Activated naive CD4-positive, alpha-beta T cell treated with anti-CD3 and anti-CD28 coated beads, Interleukin-2, amount 50 U/mL, for 16 hours (primary cell): ENCODE measurements around the gene ACSL1.

ENCODE experiments used
- DNase-seq: peaks from one replicate; pipeline ENCODE4 v3.0.0-alpha.2; 2020

Gene ACSL1

DNA sequence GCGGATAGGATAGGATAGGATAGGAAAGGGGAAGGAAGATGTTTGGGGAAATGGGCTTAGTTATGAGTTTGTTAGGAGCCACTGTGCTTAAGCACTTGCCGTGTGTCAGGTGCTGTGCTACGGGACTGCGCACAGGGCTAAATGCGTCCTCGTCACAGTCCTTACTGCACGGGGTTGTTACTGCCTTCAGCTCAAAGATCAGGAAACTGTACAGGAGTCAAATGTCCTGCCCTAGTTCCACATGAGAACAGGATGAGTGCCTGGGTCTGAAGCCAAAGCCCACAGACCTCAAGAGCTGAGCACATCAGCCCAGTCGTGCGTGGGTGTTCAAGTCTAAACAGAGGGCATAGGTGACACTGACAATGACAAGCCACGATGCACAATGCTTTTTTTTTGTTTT, 15.0 kb downstream of the ACSL1 start:
- no peak for DNase-seq

DNA sequence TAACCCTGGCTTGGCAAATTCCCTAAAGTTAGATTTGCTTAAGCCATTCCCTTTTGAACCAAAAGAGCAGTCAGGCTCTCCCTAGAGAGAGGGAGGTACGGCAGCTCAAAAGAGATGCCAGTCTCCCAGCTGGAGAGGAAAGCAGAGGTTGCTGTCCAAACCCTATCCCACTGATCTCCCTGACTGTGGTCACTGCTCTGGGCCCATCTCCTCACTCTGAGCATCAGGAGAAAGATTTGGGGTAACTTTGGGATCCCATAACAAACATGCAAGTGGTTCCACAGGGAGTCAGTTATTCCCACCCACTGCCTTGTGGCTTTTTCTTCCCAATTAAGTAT, 17.1 kb downstream of the ACSL1 start:
- DNase-seq = no peak

GRCh38 chr4:184807797-184808712, 17.7 kb downstream of the ACSL1 start:
- DNase-seq = no peak

DNA sequence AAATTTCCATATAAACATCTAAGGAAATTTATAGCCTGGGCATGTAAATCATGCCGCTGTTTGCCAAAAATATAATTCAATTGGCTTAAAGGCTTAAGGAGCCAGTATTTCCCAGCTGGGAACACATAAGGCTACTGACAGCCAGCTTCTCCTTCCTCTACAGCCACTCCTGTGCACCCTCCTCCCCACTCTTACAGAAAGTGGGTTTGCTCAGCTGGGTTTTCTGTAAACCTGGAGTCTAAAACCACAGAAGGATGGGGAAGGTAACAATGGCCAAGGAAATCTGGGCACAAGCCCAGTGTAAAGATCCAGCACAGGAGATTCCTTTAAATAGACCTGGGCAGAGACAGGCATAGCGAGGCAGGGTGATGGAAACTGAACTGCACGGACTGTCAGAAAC, 18.5 kb downstream of the ACSL1 start:
- DNase-seq = no peak

GRCh38 chr4:184806711-184807110, 19.1 kb downstream of the ACSL1 start:
- no peak for DNase-seq

- no peak for DNase-seq
Measured at GRCh38 chr4:184806229-184806550, 19.6 kb downstream of the ACSL1 start.

DNA sequence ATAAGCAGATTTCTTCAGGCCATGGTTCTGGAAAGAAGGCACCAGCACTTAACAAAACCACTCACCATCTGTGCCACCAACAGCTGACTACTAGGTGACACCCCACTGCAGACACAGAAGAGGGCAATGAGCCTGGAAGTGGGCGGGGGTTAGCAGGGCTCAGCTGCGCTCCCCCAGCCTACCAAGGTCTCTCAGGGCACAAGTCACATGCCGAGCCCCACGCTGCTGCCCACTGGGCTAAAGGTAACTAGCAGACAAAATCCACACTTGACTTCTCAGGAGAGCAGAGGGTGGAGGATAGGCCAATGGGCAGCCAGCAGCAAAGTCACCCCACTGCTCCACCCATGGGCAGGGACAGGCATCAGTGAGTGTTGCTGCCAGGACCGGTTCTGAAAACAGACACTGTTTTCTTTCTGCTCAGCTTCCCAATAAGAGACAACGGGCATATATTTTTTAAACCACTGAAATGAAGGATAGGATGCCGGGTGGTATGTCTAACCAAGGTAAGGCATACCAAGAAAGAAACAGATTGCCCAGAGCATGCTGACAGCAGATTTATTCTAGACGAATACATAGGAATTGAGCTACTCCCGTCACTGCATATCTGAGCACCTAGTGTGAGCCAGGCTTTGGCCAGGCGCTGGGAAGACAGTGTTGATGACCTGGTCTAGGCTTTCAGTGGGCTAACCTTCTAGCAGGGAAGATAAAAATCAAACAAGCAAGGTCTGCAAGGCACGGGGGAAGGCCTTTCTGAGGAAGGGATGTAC, 20.1 kb downstream of the ACSL1 start:
- DNase-seq = no peak

DNA sequence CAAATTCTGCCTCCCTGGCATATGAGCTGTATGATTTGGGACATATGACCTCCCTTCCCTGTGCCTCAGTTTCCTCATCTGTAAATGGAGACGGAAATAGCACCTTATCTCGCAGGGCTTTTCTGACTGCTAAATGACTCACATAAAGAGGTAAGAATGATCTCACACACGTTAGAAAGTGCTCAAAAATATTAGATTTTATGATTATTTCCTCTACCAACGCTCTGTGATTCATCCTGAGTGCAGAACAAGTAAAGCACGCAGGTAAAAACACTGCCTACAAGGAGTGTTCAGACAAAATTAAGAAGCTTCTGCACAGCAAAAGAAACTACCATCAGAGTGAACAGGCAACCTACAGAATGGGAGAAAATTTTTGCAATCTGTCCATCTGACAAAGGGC, 21.1 kb downstream of the ACSL1 start:
- no peak for DNase-seq

DNA sequence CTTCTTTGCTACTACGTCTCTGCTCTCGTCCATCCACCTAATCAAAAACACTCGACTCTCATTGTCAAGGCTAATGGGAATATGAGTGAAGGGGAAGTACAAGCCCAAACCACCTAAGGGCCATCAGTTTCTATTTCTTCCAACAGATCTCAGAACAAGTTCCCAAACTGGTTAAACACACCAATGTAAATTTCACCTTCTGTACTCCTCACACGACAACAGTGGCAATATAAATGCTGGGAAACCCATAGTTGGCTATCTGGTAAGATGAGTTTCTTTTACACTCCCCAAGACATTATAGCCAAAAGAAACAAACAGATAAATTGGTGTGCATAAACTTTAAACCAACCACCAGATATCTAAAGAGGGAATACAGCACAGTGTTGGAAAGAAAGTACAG, 21.9 kb downstream of the ACSL1 start:
- no peak for DNase-seq

DNA sequence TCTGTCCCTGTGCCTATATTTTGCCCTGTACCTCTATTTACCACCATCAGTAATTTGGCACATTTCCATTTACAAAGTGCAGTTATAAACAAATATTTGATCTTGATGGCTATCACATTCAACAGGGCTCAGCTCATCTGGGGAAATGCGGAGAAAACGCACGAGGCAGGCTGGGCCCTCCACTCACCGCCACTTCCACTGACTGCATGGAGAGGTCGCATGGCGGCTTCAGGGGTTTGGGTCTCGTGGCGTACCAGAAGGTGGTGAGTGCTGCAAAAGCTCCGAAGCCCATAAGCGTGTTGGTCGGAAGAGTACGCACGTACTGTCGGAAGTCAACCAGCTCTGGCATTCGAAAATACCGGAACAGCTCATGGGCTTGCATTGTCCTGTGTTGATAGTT, 22.6 kb downstream of the ACSL1 start:
- DNase-seq = no peak

- DNase-seq = no peak
Measured at GRCh38 chr4:184802697-184803015, 23.1 kb downstream of the ACSL1 start.

- no peak for DNase-seq
Measured at GRCh38 chr4:184801781-184802696, 23.7 kb downstream of the ACSL1 start.

- no peak for DNase-seq
Measured at GRCh38 chr4:184798504-184798903, 27.3 kb downstream of the ACSL1 start.

DNA sequence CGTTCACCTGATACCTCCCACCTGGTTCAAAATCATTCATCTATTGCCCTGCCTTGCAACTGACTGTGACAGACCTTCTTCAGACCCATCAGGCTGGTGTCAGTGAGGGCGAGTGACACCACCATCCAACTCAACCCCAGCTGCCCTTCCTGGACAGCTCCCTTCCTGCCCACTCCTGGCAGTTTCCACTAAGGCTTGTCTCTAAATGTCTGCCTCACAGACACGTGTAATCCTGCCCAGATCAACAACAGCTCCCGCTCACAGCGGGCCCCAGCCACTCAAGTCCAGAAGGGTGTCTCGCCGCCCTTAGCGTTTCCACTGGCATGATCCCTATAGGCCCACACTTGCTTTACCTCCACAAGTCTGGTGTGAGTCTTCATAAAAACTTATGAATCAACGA, 28.9 kb downstream of the ACSL1 start:
- DNase-seq = no peak

GRCh38 chr4:184795214-184795844, 30.4 kb downstream of the ACSL1 start:
- DNase-seq = no peak

DNA sequence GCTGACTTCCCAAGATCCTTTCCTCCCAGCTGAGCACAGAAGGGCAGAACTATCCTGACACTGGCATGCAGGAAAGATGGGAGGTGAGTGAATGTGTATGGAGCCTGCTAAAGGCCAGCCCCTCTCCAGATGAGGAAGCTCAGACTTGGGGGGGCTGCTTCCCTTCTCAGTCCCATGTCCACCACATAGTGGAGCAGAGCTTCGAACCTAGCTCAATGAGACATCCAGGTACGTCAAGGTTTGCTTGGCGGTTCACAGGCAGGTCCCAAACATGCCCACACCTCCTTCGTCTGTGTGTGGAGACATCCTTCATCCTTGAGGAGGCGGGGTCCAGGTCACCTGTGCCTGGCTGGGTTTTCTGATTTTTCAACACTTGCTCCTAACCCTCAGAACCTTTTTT, 31.3 kb downstream of the ACSL1 start:
- DNase-seq = no peak

DNA sequence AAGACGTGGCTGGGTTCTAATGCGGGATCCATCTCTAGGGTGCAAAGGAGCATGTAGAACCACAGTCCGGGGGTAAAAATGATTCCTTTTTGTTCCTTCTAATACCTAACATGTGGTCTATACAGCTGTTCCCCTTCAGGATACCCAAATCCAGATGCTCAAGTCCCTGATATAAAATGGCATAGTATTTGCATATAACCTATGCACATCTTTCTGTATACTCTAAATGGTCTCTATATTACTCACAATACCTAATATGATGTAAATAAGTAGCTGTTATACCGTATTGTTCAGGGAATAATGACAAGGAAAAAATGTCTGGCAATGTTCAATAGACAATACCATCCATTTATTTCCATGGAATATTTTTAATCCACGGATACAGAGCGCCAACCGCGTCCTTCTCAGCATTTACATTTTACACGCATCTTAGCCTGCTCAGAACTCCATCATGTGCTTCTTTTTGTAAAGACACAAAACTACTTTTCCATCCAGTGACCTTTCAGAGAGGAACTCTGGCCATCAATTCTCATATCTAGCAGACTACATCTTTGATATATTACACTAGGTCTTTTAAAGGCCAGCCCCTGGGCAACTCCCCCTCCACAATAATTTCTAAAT, 31.9 kb downstream of the ACSL1 start:
- DNase-seq = no peak

DNA sequence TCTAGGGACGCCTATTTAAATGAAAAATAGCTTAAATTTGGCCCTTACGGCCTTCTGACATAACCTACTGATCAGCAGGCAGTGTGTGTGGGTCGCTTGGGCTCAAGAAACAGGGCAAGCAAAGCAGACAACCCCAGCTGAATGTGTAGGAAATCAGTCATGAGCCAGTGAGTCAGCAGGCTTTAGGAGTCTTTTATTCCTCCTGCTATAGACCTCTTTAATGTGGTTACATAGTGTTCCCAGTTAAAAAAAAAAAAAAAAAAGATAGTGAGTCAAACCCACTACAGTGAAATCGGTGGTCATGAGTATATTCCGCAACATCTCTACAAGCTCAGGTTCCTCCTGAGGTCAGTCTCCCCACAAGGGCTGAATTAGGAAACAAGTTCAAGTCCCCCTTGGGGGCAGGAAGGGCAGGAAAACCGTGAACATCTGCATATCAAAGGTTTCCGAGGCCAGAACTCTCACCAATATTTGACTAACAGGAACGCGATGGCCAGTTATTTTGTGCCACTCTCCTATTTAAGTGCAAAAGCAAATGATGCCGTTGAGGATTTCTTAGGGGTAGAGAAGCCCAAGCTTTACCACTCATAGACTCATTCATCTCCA, 32.7 kb downstream of the ACSL1 start:
- peak; percentile 43 for DNase-seq

GRCh38 chr4:184792334-184792733, 33.4 kb downstream of the ACSL1 start:
- DNase-seq = no peak

DNA sequence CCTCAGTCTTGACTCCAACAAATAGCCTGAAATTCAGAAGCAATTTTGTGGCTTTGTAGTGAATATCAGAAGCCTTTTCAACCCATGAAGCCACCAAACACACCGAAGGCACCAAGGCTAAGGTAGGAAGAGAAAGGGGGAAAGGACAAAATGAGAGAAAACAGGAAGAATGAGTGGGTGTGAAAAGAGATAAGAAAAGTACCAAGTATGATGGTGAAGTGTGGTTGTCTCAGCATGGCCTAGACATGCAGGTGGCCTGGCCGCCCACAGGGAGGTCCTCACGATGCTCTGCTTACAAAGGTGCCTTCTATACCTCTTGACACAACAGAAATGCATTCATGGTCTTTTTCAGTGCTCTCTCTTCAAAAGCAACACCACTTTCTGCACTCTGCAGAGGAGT, 34.9 kb downstream of the ACSL1 start:
- no peak for DNase-seq

DNA sequence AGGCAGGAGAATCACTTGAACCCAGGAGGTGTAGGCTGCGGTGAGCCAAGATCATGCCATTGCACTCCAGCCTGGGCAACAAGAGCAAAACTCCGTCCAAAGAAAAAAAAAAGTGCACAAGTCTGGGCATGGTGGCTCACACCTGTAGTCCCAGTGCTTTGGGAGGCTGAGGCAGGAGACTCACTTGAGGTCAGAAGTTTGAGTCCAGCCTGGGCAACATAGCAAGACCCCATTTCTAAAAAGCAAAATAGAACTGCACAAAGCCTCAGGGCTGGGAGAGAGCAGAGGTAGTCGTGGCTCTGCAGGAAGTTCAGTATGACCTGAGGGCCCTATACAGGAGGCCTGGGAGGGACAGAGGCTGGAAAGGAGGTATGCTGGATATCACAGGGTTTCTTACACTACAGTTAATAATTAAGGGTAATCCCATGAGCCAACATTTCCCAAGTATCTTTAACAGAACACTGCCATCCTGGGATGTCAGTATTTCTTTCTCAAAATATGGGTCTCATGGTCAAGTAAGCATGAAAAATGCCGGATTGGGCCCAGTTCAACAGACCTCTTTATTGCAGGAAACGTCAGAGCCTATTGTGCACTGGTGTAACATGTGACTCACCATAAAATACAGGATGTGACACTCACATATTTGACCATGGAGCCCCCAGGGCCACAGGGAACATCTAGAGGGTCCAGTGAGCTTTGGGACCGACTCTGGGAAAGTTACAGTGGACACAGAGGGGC, 37.8 kb downstream of the ACSL1 start:
- no peak for DNase-seq
